Measurements from ENCODE around the gene ZNF212. TPM values are rescaled to one million over a fixed set of nuclear protein-coding genes. Genes with fewer than 3 reads are reported as not detected.

The ZNF212 gene
- total and polyA plus RNA-seq, 4 donors: 7.8 to 11.7 (median 10.1) TPM

DNA sequence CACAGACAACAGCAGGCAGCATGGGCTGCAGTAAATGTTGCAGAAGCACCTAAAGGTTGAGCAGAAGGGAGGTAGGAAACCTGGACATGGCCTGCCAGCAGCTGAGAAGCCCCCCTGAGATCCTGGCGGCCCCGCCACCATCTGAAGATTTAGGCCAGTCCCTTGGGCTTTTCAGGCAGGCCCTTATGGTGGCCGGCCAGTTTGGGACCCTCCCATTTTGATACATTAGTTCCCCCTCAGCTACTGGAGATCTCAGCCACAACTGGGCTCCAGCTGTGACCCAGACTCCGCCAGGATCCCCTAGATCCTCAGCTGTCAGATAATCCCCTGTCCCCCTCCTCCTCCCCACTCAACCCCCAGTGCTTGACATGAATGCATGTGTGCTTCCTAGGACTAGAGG, 56.9 kb downstream of the ZNF212 start:
- H3K27me3 ChIP-seq (ENCODE audit: control insufficient read depth in 1 of 2, insufficient read depth in 2 of 2, low read length in 1 of 2): no peaks in the 10 kb centered on the region
- no peak overlapping the region for H3K27ac ChIP-seq (ENCODE audit: low read depth in 1 of 2, low read length in 2 of 2)
- WGBS, 2 donors: 87% methylated on average over 4 of the region's 4 CpGs
- H3K4me1 ChIP-seq (ENCODE audit: control insufficient read depth in 1 of 2, insufficient read depth in 2 of 2, low read length in 2 of 2): no peaks in the 10 kb centered on the region
- peaks cover 0 to 3% of the 10 kb centered on the region in 2 donors for H3K36me3 ChIP-seq (ENCODE audit: control insufficient read depth in 1 of 2, insufficient read depth in 2 of 2, low read length in 1 of 2)
- intact Hi-C loops (cut with DNase I): no loop called here
- no peaks in the 10 kb centered on the region for H3K9me3 ChIP-seq (ENCODE audit: control insufficient read depth, low read length)
- DNase-seq: no peak
- no peak for ATAC-seq (ENCODE audit: low FRiP score)
- H3K4me3 ChIP-seq (ENCODE audit: low read length in 2 of 2): no peak overlapping the region

DNA sequence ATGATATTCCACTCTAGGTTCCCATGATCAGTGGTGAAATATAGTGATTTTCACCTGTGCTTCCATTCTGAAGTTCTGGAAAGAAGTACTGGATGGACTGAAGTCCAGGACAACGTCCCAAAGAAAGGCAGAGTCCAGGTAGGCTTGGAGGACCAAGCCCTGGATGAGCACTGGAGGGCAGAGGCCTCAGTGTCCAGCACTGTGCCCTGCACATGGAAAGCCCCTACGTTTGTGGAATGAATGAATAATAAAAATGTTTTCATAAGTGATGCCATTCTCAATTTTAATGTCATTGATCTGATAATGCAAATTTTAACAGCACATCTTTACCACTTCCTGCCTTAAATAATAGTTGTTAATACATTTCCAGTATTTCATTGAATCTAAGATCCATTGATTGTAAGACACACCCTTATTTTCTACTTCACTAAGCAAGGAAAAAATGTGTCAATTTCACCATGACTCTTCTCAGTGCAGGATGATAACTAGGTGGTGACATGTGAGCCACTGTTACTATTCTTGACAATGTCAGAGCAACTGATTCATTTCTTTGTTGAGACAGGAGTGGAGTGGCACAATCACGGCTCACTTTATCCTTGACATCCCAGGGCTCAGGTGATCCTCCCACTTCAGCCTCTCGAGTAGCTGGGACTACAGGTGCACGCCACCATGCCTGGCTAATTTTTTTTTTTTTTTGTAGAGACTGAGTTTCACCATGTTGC, 57.7 kb downstream of the ZNF212 start:
- no peaks in the 10 kb centered on the region for H3K27me3 ChIP-seq (ENCODE audit: control insufficient read depth in 1 of 2, insufficient read depth in 2 of 2, low read length in 1 of 2)

DNA sequence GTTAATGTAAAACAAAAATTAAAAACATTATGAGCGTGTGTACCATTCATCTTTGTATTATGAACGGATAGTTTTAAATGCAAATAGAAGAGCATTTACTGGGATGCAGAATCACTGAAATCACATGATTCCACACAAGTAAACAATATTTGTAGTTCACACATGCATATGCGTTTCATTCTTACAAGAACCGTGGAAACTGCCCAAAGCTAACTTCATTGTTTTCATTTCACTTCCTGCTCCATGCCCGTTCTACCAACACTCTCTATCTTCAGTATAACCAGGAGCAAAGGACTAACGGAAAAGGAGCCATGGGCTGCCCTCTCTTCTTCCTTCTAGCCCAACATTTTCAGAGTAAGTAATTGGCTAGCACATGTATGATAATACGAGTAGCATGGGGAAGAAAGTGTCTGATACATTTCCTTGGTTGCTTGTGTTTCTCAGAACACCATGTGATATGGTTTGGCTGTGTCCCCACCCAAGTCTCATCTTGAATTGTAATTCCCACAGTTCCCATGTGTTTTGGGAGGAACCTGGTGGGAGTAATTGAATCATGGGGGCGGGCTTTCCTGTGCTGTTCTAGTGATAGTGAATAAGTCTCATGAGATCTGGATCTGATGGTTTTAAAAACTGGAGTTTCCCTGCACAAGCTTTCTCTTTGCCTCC, 61.3 kb downstream of the ZNF212 start:
- Histone ChIP-seq H3K4me3 (ENCODE audit: low read length in 2 of 2) (no peak overlapping the region), H3K9me3 (ENCODE audit: control insufficient read depth, low read length) (no peaks in the 10 kb centered on the region), H3K4me1 (ENCODE audit: control insufficient read depth in 1 of 2, insufficient read depth in 2 of 2, low read length in 2 of 2) (no peaks in the 10 kb centered on the region), H3K27me3 (ENCODE audit: control insufficient read depth in 1 of 2, insufficient read depth in 2 of 2, low read length in 1 of 2) (no peaks in the 10 kb centered on the region), H3K27ac (ENCODE audit: low read depth in 1 of 2, low read length in 2 of 2) (no peak overlapping the region), H3K36me3 (ENCODE audit: control insufficient read depth in 1 of 2, insufficient read depth in 2 of 2, low read length in 1 of 2) (no peaks in the 10 kb centered on the region)
- no peak for ATAC-seq (ENCODE audit: low FRiP score)
- intact Hi-C loops (cut with DNase I): no loop called here
- DNase-seq: no peak
- 28 to 32% methylated on average over 8 of the region's 8 CpGs for WGBS, 2 donors

More for the DNA sequence above, 57.7 kb downstream of the ZNF212 start:
- Histone ChIP-seq H3K4me3 (ENCODE audit: low read length in 2 of 2) (no peak overlapping the region), H3K9me3 (ENCODE audit: control insufficient read depth, low read length) (no peaks in the 10 kb centered on the region), H3K36me3 (ENCODE audit: control insufficient read depth in 1 of 2, insufficient read depth in 2 of 2, low read length in 1 of 2) (peaks cover 0 to 3% of the 10 kb centered on the region in 2 donors), H3K4me1 (ENCODE audit: control insufficient read depth in 1 of 2, insufficient read depth in 2 of 2, low read length in 2 of 2) (no peaks in the 10 kb centered on the region), H3K27ac (ENCODE audit: low read depth in 1 of 2, low read length in 2 of 2) (no peak overlapping the region)
- ATAC-seq (ENCODE audit: low FRiP score) (no peak), DNase-seq (no peak)
- intact Hi-C loops (cut with DNase I): no loop called here
- 76 to 79% methylated on average over 5 of the region's 5 CpGs for WGBS, 2 donors

DNA sequence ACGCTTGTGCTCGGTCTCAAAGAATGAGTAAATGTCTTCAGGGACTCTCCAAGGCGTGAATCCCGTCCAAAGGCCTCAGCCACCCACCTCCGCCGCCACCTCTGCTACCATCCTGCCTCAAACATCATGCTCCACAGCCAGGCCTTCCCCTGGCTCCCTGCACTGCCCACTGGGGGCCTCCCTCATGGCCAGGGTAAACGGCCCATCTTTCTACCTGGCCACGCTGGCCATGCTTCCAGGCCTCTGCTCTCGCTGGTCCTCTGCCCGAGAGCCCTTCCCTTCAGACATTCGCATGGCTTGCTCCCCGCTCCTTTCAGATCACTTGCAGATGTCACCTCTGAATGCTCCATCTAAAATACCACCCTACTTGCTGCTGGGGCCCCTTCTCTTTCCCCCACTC, 62.8 kb downstream of the ZNF212 start:
- intact Hi-C loops (cut with DNase I): no loop called here
- Histone ChIP-seq H3K36me3 (ENCODE audit: control insufficient read depth in 1 of 2, insufficient read depth in 2 of 2, low read length in 1 of 2) (no peaks in the 10 kb centered on the region), H3K27me3 (ENCODE audit: control insufficient read depth in 1 of 2, insufficient read depth in 2 of 2, low read length in 1 of 2) (no peaks in the 10 kb centered on the region), H3K4me3 (ENCODE audit: low read length in 2 of 2) (no peak overlapping the region), H3K27ac (ENCODE audit: low read depth in 1 of 2, low read length in 2 of 2) (no peak overlapping the region), H3K4me1 (ENCODE audit: control insufficient read depth in 1 of 2, insufficient read depth in 2 of 2, low read length in 2 of 2) (no peaks in the 10 kb centered on the region), H3K9me3 (ENCODE audit: control insufficient read depth, low read length) (no peaks in the 10 kb centered on the region)
- no peak for ATAC-seq (ENCODE audit: low FRiP score)
- WGBS, 2 donors: 87 to 94% methylated on average over 12 of the region's 12 CpGs
- peak in 1 of 2 donors; percentile 37 for DNase-seq

DNA sequence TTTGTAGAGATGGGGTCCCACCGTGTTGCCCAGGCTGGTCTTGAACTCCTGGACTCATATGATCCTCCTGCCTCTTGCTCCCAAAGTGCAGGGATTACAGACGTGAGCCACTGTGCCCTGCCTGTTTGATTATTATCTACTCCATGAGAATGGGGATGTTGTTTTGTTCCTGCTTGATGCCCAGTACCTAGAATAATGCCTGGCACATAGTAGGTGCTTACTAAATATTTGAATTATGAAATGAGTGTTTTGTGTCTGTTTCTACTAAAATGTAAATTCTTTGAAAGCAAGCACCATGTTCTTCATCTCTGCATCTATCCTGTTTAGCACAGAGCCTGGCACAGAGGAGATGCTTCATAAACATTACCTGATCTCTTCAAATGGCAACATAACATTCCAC, 63.4 kb downstream of the ZNF212 start:
- DNase-seq (no peak), ATAC-seq (ENCODE audit: low FRiP score) (no peak)
- Histone ChIP-seq H3K4me3 (ENCODE audit: low read length in 2 of 2) (no peak overlapping the region), H3K36me3 (ENCODE audit: control insufficient read depth in 1 of 2, insufficient read depth in 2 of 2, low read length in 1 of 2) (no peaks in the 10 kb centered on the region), H3K27me3 (ENCODE audit: control insufficient read depth in 1 of 2, insufficient read depth in 2 of 2, low read length in 1 of 2) (no peaks in the 10 kb centered on the region), H3K27ac (ENCODE audit: low read depth in 1 of 2, low read length in 2 of 2) (no peak overlapping the region), H3K4me1 (ENCODE audit: control insufficient read depth in 1 of 2, insufficient read depth in 2 of 2, low read length in 2 of 2) (no peaks in the 10 kb centered on the region), H3K9me3 (ENCODE audit: control insufficient read depth, low read length) (no peaks in the 10 kb centered on the region)
- WGBS, 2 donors: 78 to 84% methylated on average over 2 of the region's 2 CpGs
- intact Hi-C loops (cut with DNase I): no loop called here

DNA sequence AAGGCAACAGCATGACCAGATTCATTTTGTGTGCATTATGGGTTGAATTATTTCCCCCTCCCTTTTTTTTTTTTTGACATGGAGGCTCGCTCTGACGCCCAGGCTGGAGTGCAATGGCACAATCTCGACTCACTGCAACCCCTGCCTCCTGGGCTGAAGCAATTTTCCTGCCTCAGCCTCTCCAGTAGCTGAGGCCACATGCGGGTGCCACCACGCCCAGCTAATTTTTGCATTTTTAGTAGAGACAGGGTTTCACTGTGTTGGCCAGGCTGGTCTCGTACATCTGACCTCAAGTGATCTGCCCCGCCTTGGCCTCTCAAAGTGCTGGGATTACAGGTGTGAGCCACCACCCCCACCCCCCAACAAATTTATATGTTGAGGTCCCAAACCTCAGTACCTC, 64.6 kb downstream of the ZNF212 start:
- Histone ChIP-seq H3K9me3 (ENCODE audit: control insufficient read depth, low read length) (no peaks in the 10 kb centered on the region), H3K27me3 (ENCODE audit: control insufficient read depth in 1 of 2, insufficient read depth in 2 of 2, low read length in 1 of 2) (no peaks in the 10 kb centered on the region), H3K36me3 (ENCODE audit: control insufficient read depth in 1 of 2, insufficient read depth in 2 of 2, low read length in 1 of 2) (no peaks in the 10 kb centered on the region), H3K4me1 (ENCODE audit: control insufficient read depth in 1 of 2, insufficient read depth in 2 of 2, low read length in 2 of 2) (no peaks in the 10 kb centered on the region), H3K27ac (ENCODE audit: low read depth in 1 of 2, low read length in 2 of 2) (no peak overlapping the region), H3K4me3 (ENCODE audit: low read length in 2 of 2) (no peak overlapping the region)
- DNase-seq: no peak
- intact Hi-C loops (cut with DNase I): no loop called here
- ATAC-seq (ENCODE audit: low FRiP score): no peak
- 89 to 91% methylated on average over 7 of the region's 7 CpGs for WGBS, 2 donors

Other genes starting within 250 kb of the ZNF212 start
- gene PDIA4, start 211.1 kb upstream of the ZNF212 start, total RNA-seq: 10 to 100 TPM; 80.0 to 86.0 TPM
- 10 to 100 TPM; 24.4 to 47.7 TPM for gene PDIA4, start 211.1 kb upstream of the ZNF212 start, polyA plus RNA-seq
- gene ZNF786, start 148.9 kb upstream of the ZNF212 start, total RNA-seq: 1 to 10 TPM; 4.3 to 6.4 TPM
- gene ZNF786, start 148.9 kb upstream of the ZNF212 start, polyA plus RNA-seq: 1 to 10 TPM in 1 of 2 donors, under 1 TPM in 1; 0.63 to 3.4 TPM
- 1 to 10 TPM; 1.0 to 1.3 TPM for gene ZNF425, start 113.3 kb upstream of the ZNF212 start, total RNA-seq
- 1 to 10 TPM; 1.9 to 2.1 TPM for gene ZNF425, start 113.3 kb upstream of the ZNF212 start, polyA plus RNA-seq
- gene ZNF398, start 92.2 kb upstream of the ZNF212 start, total RNA-seq: 10 to 100 TPM; 12.4 to 14.1 TPM
- 1 to 10 TPM; 2.6 to 3.4 TPM for gene ZNF398, start 92.2 kb upstream of the ZNF212 start, polyA plus RNA-seq
- 10 to 100 TPM; 15.5 to 21.4 TPM for gene ZNF282, start 44.1 kb upstream of the ZNF212 start, total RNA-seq
- gene ZNF282, start 44.1 kb upstream of the ZNF212 start, polyA plus RNA-seq: 1 to 10 TPM; 5.3 to 8.9 TPM
- gene ZNF783, start 22.5 kb downstream of the ZNF212 start, total RNA-seq: 10 to 100 TPM; 14.6 to 23.8 TPM
- gene ZNF783, start 22.5 kb downstream of the ZNF212 start, polyA plus RNA-seq: 10 to 100 TPM in 1 of 2 donors, 1 to 10 TPM in 1; 1.0 to 17.1 TPM
- 1 to 10 TPM; 7.8 to 9.4 TPM for gene ZNF777, start 221.4 kb downstream of the ZNF212 start, total RNA-seq
- 1 to 10 TPM; 4.0 to 6.9 TPM for gene ZNF777, start 221.4 kb downstream of the ZNF212 start, polyA plus RNA-seq